GM23338 (cell line): ENCODE data around the gene OR1I1.

Experiments used
- CREB1 ChIP-seq: fragments of 250-450 bp; sonication (Bioruptor Pico); IDR thresholded peaks from 2 replicates; pipeline ENCODE4 v1.5.0; 2020; ENCODE audit warnings: low read depth, mild to moderate bottlenecking, moderate library complexity
- CTCF ChIP-seq, 2 experiments: fragments of 200-600 bp in 1 of 2; sonication (generic) in 1 of 2; conservative IDR thresholded peaks; 2 replicates each; pipeline versions ENCODE4 v1.5.1 to v1.6.1; 2016 to 2017; ENCODE audit warnings: antibody characterized with exemption in 2 of 2, low read depth in 2 of 2, mild to moderate bottlenecking in 2 of 2, moderate library complexity in 1 of 2
- EZH2 ChIP-seq: fragments of 200-600 bp; sonication (generic); IDR thresholded peaks from one replicate; pipeline ENCODE4 v1.8.0; 2017; ENCODE audit warnings: antibody characterized with exemption, mild to moderate bottlenecking, low read depth; ENCODE audit not compliant: unreplicated experiment
- EZH2phosphoT487 ChIP-seq: fragments of 200-600 bp; sonication (generic); IDR thresholded peaks from one replicate; pipeline ENCODE4 v1.8.1; 2018; ENCODE audit warnings: antibody characterized with exemption; ENCODE audit not compliant: unreplicated experiment
- POLR2AphosphoS5 ChIP-seq: IDR thresholded peaks from 2 replicates; pipeline ENCODE4 v1.6.1; 2016; ENCODE audit warnings: antibody characterized with exemption, low read depth
- REST ChIP-seq: IDR thresholded peaks from one replicate; pipeline ENCODE4 v1.6.1; 2018; ENCODE audit warnings: antibody characterized with exemption; ENCODE audit not compliant: unreplicated experiment

GRCh38 chr19:15104003-15104402, 22.0 kb downstream of the OR1I1 start:
- no peak for TF ChIP-seq CREB1
- no peak for TF ChIP-seq EZH2
- TF ChIP-seq CTCF (conservative IDR thresholded peaks at IDR 0.05; ENCODE audit: low read depth in 2 of 2), result no peak
- no peak for TF ChIP-seq EZH2phosphoT487
- TF ChIP-seq REST, result no peak
- no peak for TF ChIP-seq POLR2AphosphoS5
